HepG2 (cell line): ENCODE measurements around the gene STXBP5L. TPM values are rescaled to one million over a fixed set of nuclear protein-coding genes. Genes with fewer than 3 reads are reported as not detected.

Experiments used
- DNMT1 ChIP-seq: sonication (generic); formaldehyde crosslinking; IDR thresholded peaks from 2 replicates; pipeline ENCODE4 v1.5.1; 2020; ENCODE audit warnings: mild to moderate bottlenecking, missing genetic modification reagents
- GPN1 ChIP-seq: sonication (generic); formaldehyde crosslinking; IDR thresholded peaks from 2 replicates; pipeline ENCODE4 v1.5.1; 2020; ENCODE audit warnings: missing genetic modification reagents, borderline replicate concordance
- GTF3A ChIP-seq: sonication (generic); formaldehyde crosslinking; conservative IDR thresholded peaks from 2 replicates; pipeline ENCODE4 v1.4.0; 2020; ENCODE audit warnings: mild to moderate bottlenecking, missing genetic modification reagents
- HMGA1 ChIP-seq: sonication (generic); formaldehyde crosslinking; conservative IDR thresholded peaks from 2 replicates; pipeline ENCODE4 v1.4.0; 2020; ENCODE audit warnings: missing genetic modification reagents
- JUND ChIP-seq: sonication (generic); formaldehyde crosslinking; IDR thresholded peaks from 2 replicates; pipeline ENCODE4 v1.8.0; 2022; ENCODE audit warnings: mild to moderate bottlenecking, missing genetic modification reagents
- KAT7 ChIP-seq: IDR thresholded peaks from 2 replicates; pipeline ENCODE4 v1.6.1; 2018; ENCODE audit warnings: borderline replicate concordance, missing compliant biosample characterization
- MIER2 ChIP-seq: IDR thresholded peaks from 2 replicates; pipeline ENCODE4 v1.6.1; 2016; ENCODE audit warnings: missing biosample characterization, missing genetic modification reagents
- MXD4 ChIP-seq: IDR thresholded peaks from 2 replicates; pipeline ENCODE4 v1.6.1; 2016; ENCODE audit warnings: mild to moderate bottlenecking, missing biosample characterization, missing genetic modification reagents
- RELA ChIP-seq: sonication (generic); formaldehyde crosslinking; IDR thresholded peaks from 2 replicates; pipeline ENCODE4 v1.4.0; 2020; ENCODE audit warnings: missing genetic modification reagents
- SALL1 ChIP-seq: sonication (generic); formaldehyde crosslinking; IDR thresholded peaks from 2 replicates; pipeline ENCODE4 v1.8.0; 2022; ENCODE audit warnings: mild to moderate bottlenecking, missing genetic modification reagents
- SRY ChIP-seq: sonication (generic); formaldehyde crosslinking; IDR thresholded peaks from 2 replicates; pipeline ENCODE4 v1.8.0; 2022; ENCODE audit warnings: mild to moderate bottlenecking, missing genetic modification reagents
- TBX2 ChIP-seq: sonication (generic); formaldehyde crosslinking; IDR thresholded peaks from 2 replicates; pipeline ENCODE4 v1.5.0; 2020; ENCODE audit warnings: missing genetic modification reagents, mild to moderate bottlenecking, borderline replicate concordance
- THYN1 ChIP-seq: sonication (generic); formaldehyde crosslinking; IDR thresholded peaks from 2 replicates; pipeline ENCODE4 v1.8.1; 2023; ENCODE audit warnings: low read depth, mild to moderate bottlenecking, moderate library complexity, missing genetic modification reagents, borderline replicate concordance
- UBTF ChIP-seq: sonication (generic); formaldehyde crosslinking; IDR thresholded peaks from 2 replicates; pipeline ENCODE4 v1.4.0; 2020; ENCODE audit warnings: mild to moderate bottlenecking, missing genetic modification reagents
- ZBTB3 ChIP-seq: sonication (generic); formaldehyde crosslinking; IDR thresholded peaks from 2 replicates; pipeline ENCODE4 v1.4.0; 2020; ENCODE audit warnings: low read depth, mild to moderate bottlenecking, moderate library complexity, missing genetic modification reagents, borderline replicate concordance
- ZBTB7A ChIP-seq: sonication (generic); formaldehyde crosslinking; IDR thresholded peaks from 2 replicates; pipeline ENCODE4 v1.8.0; 2022; ENCODE audit warnings: mild to moderate bottlenecking, missing genetic modification reagents
- ZNF138 ChIP-seq: sonication (generic); formaldehyde crosslinking; IDR thresholded peaks from 2 replicates; pipeline ENCODE4 v1.5.0; 2020; ENCODE audit warnings: mild to moderate bottlenecking, low read depth, missing genetic modification reagents
- polyA plus RNA-seq, 8 experiments: library from polyadenylated mRNA; depleted of rRNA in 3 of 8; stranded (reverse) in 7 of 8; unstranded in 1 of 8; fragments of >200 nt; fragmentation: Illumina TruSeq in 4 of 8; extraction: Trizol in 4 of 8; gene quantifications; 2 replicates each; pipeline versions ENCODE4 v1.2.1 to v1.2.3, GENCODE V29; 2011 to 2016; ENCODE audit warnings: low read depth in 4 of 8, missing spikeins in 1 of 8, mixed read lengths in 1 of 8; ENCODE audit not compliant: insufficient read depth in 1 of 8
- total RNA-seq, 5 experiments: library from RNA; depleted of rRNA; stranded (reverse); fragments of >200 nt; fragmentation: Illumina TruSeq; extraction: Trizol; gene quantifications; 2 replicates each; pipeline ENCODE4 v1.2.3, GENCODE V29; 2016; ENCODE audit warnings: low read depth in 1 of 5
- TF ChIP-seq, protein P1 (sequence below): IDR thresholded peaks from 2 replicates; pipeline ENCODE4 v1.6.1; 2016; ENCODE audit warnings: mild to moderate bottlenecking
- TF ChIP-seq, protein P2 (sequence below): sonication (generic); formaldehyde crosslinking; IDR thresholded peaks from 2 replicates; pipeline ENCODE4 v1.8.0; 2022; ENCODE audit warnings: missing genetic modification reagents, mild to moderate bottlenecking, borderline replicate concordance
- TF ChIP-seq, protein P3 (sequence below): sonication (generic); formaldehyde crosslinking; IDR thresholded peaks from 2 replicates; pipeline ENCODE4 v1.5.0; 2020; ENCODE audit warnings: mild to moderate bottlenecking, missing genetic modification reagents
- TF ChIP-seq, protein P4 (sequence below): conservative IDR thresholded peaks from 2 replicates; pipeline ENCODE4 v1.6.1; 2018; ENCODE audit warnings: missing genetic modification reagents

STXBP5L gene
- total and polyA plus RNA-seq, 2 of the 13 experiments (the other 11 are each of a cell fraction or from before 2014, with no cell fraction given), result not detected

DNA sequence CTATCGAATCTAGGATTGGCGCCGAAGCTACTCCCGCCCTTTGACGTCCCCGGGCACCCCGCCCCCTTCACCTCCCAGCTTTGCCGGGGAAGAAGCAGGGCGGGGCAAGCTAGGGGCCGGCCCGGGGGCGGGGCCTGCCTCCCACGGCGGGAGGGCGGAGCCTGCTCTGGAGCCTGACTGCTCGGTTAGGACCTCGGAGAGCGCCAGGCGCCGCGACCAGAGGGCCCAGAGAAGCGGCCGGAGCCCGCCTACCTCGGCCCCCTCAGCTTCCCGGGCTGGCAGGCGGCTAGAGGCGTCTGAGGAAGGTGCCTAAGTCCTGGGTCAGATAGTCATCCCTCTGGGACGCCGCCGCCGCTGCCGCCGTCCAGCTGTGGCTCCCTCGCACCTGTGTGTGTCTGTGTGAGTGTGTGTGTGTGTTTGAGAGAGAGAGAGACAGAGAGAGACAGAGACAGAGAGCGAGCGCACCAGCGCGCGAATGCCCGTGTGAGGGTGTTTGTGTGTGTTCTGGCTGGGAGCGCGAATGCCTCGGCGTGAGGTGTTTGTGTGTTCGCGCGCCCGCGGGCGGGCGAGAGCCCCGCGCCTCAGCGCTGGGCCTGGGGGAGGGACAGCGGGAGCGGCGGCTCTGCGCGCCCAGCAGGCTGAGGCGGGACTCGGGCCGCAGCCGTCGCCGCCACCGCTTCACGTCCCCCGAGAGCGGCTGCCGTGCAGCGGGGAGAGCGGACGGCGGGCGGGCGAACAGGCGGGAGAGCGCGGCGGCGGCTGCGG lies at the start of gene STXBP5L (continued):
- 0 out of 2 replicates have a peak, but pooled peaks have one; percentile 47 for TF ChIP-seq SRY (CRISPR knock-in tag)
- TF ChIP-seq UBTF (CRISPR knock-in tag), result peak; percentile 68
- TF ChIP-seq GTF3A (CRISPR knock-in tag), result no peak
- no peak for TF ChIP-seq JUND (CRISPR knock-in tag)
- no peak; the same call in 1 of the 2 replicates for TF ChIP-seq TBX2
- TF ChIP-seq HMGA1 (CRISPR knock-in tag), result no peak
- no peak for TF ChIP-seq RELA (CRISPR knock-in tag)
- no peak for TF ChIP-seq GPN1 (CRISPR knock-in tag)
- no peak for TF ChIP-seq THYN1 (CRISPR knock-in tag)
- TF ChIP-seq, protein P1, sequence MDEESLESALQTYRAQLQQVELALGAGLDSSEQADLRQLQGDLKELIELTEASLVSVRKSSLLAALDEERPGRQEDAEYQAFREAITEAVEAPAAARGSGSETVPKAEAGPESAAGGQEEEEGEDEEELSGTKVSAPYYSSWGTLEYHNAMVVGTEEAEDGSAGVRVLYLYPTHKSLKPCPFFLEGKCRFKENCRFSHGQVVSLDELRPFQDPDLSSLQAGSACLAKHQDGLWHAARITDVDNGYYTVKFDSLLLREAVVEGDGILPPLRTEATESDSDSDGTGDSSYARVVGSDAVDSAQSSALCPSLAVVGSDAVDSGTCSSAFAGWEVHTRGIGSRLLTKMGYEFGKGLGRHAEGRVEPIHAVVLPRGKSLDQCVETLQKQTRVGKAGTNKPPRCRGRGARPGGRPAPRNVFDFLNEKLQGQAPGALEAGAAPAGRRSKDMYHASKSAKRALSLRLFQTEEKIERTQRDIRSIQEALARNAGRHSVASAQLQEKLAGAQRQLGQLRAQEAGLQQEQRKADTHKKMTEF (CRISPR knock-in tag), result peak; percentile 64; the same call in 1 of the 2 replicates
- no peak for TF ChIP-seq ZNF138 (CRISPR knock-in tag)
- peak; percentile 61; the same call in 1 of the 2 replicates for TF ChIP-seq SALL1
- TF ChIP-seq MXD4 (CRISPR knock-in tag), result peak; percentile 34; the same call in 1 of the 2 replicates
- TF ChIP-seq, protein P2, sequence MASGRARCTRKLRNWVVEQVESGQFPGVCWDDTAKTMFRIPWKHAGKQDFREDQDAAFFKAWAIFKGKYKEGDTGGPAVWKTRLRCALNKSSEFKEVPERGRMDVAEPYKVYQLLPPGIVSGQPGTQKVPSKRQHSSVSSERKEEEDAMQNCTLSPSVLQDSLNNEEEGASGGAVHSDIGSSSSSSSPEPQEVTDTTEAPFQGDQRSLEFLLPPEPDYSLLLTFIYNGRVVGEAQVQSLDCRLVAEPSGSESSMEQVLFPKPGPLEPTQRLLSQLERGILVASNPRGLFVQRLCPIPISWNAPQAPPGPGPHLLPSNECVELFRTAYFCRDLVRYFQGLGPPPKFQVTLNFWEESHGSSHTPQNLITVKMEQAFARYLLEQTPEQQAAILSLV (CRISPR knock-in tag), result peak; percentile 67; the same call in 1 of the 2 replicates
- no peak for TF ChIP-seq DNMT1 (CRISPR knock-in tag)
- no peak for TF ChIP-seq ZBTB3 (CRISPR knock-in tag)
- TF ChIP-seq ZBTB7A, result no peak
- no peak for TF ChIP-seq KAT7 (CRISPR knock-in tag)
- peak; percentile 96 for TF ChIP-seq MIER2
- TF ChIP-seq, protein P3, sequence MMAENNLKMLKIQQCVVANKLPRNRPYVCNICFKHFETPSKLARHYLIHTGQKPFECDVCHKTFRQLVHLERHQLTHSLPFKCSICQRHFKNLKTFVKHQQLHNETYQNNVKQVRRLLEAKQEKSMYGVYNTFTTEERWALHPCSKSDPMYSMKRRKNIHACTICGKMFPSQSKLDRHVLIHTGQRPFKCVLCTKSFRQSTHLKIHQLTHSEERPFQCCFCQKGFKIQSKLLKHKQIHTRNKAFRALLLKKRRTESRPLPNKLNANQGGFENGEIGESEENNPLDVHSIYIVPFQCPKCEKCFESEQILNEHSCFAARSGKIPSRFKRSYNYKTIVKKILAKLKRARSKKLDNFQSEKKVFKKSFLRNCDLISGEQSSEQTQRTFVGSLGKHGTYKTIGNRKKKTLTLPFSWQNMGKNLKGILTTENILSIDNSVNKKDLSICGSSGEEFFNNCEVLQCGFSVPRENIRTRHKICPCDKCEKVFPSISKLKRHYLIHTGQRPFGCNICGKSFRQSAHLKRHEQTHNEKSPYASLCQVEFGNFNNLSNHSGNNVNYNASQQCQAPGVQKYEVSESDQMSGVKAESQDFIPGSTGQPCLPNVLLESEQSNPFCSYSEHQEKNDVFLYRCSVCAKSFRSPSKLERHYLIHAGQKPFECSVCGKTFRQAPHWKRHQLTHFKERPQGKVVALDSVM (CRISPR knock-in tag), result no peak
- TF ChIP-seq, protein P4, sequence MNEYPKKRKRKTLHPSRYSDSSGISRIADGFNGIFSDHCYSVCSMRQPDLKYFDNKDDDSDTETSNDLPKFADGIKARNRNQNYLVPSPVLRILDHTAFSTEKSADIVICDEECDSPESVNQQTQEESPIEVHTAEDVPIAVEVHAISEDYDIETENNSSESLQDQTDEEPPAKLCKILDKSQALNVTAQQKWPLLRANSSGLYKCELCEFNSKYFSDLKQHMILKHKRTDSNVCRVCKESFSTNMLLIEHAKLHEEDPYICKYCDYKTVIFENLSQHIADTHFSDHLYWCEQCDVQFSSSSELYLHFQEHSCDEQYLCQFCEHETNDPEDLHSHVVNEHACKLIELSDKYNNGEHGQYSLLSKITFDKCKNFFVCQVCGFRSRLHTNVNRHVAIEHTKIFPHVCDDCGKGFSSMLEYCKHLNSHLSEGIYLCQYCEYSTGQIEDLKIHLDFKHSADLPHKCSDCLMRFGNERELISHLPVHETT (CRISPR knock-in tag), result no peak
